ENCODE data around the gene IFNA17. TPM values are rescaled to one million over a fixed set of nuclear protein-coding genes. Genes with fewer than 3 reads are reported as not detected.
"Not testable (repeated sequence)": the region's sequence is repeated elsewhere in the genome, so short reads cannot be mapped to it uniquely, and the experiment has no call there.

IFNA17 gene
- total RNA-seq, 2 donors from 2014 or later: not detected

GRCh38 chr9:21213411-21214326 lies 14.4 kb downstream of the IFNA17 start:
- ATAC-seq; DNase-seq; intact Hi-C loops (cut with DNase I): not testable (repeated sequence)

GRCh38 chr9:21212160-21212559 lies 15.9 kb downstream of the IFNA17 start:
- peak in 1 of 2 donors; percentile 15 for ATAC-seq
- intact Hi-C loops (cut with DNase I); DNase-seq: not testable (repeated sequence)

- intact Hi-C loops (cut with DNase I); ATAC-seq; DNase-seq: not testable (repeated sequence)
Measured at GRCh38 chr9:21210782-21211181, 17.2 kb downstream of the IFNA17 start.

GRCh38 chr9:21210311-21210710 lies 17.7 kb downstream of the IFNA17 start:
- DNase-seq (no peak), ATAC-seq (no peak)
- intact Hi-C loops (cut with DNase I): no loop called here

- intact Hi-C loops (cut with DNase I); ATAC-seq; DNase-seq: not testable (repeated sequence)
Measured at GRCh38 chr9:21207043-21207442, 21.0 kb downstream of the IFNA17 start, which contains the start of gene IFNA10. Gene IFNA10, minus strand, starts transcription at chr9:21207143. Its CDS starts 46 bp downstream, at chr9:21207097.

- intact Hi-C loops (cut with DNase I): no loop called here
- no peak for ATAC-seq
- no peak for DNase-seq
Measured at GRCh38 chr9:21205204-21205603, 22.8 kb downstream of the IFNA17 start.

GRCh38 chr9:21202105-21202504 lies 25.9 kb downstream of the IFNA17 start, which contains the start of gene IFNA7:
Gene IFNA7, minus strand, starts transcription at chr9:21202205. Its CDS starts 40 bp downstream, at chr9:21202165.
- DNase-seq; ATAC-seq; intact Hi-C loops (cut with DNase I): not testable (repeated sequence)

- DNase-seq; intact Hi-C loops (cut with DNase I): not testable (repeated sequence)
- ATAC-seq: peak; percentile 44 to 75
Measured at GRCh38 chr9:21194867-21195776, 32.9 kb downstream of the IFNA17 start.

- intact Hi-C loops (cut with DNase I); ATAC-seq; DNase-seq: not testable (repeated sequence)
Measured at GRCh38 chr9:21187487-21187886, 40.5 kb downstream of the IFNA17 start, which contains the start of gene IFNA4. Gene IFNA4, minus strand, starts transcription at chr9:21187587. Its CDS starts 56 bp downstream, at chr9:21187531.

GRCh38 chr9:21182810-21183736 lies 44.9 kb downstream of the IFNA17 start:
- peak; percentile 44 to 77 for ATAC-seq
- DNase-seq; intact Hi-C loops (cut with DNase I): not testable (repeated sequence)

Other genes starting within 250 kb of the IFNA17 start
- gene HACD4, start 196.6 kb downstream of the IFNA17 start, total RNA-seq: 1 to 10 TPM; 1.0 to 2.1 TPM
- gene IFNB1, start 150.3 kb downstream of the IFNA17 start, total RNA-seq: not detected
- not detected for gene IFNW1, start 86.4 kb downstream of the IFNA17 start, total RNA-seq
- gene IFNA21, start 61.6 kb downstream of the IFNA17 start, total RNA-seq: not detected
- gene IFNA4, start 40.6 kb downstream of the IFNA17 start, total RNA-seq: not detected
- gene IFNA7, start 26.0 kb downstream of the IFNA17 start, total RNA-seq: not detected
- gene IFNA10, start 21.1 kb downstream of the IFNA17 start, total RNA-seq: not detected
- gene IFNA16, start 10.9 kb downstream of the IFNA17 start, total RNA-seq: not detected
- not detected for gene IFNA14, start 11.8 kb upstream of the IFNA17 start, total RNA-seq
- gene IFNA5, start 77.1 kb upstream of the IFNA17 start, total RNA-seq: not detected
- 10 to 100 TPM; 13.0 to 14.1 TPM for gene KLHL9, start 107.2 kb upstream of the IFNA17 start, total RNA-seq
- not detected for gene IFNA6, start 122.7 kb upstream of the IFNA17 start, total RNA-seq
- gene IFNA13, start 139.8 kb upstream of the IFNA17 start, total RNA-seq: not detected
- gene IFNA2, start 157.2 kb upstream of the IFNA17 start, total RNA-seq: not detected
- not detected for gene IFNA8, start 180.9 kb upstream of the IFNA17 start, total RNA-seq
- not detected for gene IFNA1, start 212.2 kb upstream of the IFNA17 start, total RNA-seq